GM23248 (cell line): ENCODE results near the gene RHO. TPM values are rescaled to one million over a fixed set of nuclear protein-coding genes. Genes with fewer than 3 reads are reported as not detected.
"Not testable (repeated sequence)": the region's sequence is repeated elsewhere in the genome, so short reads cannot be mapped to it uniquely, and the experiment has no call there.

Experiments
- DNase-seq: peaks from one replicate; pipeline ENCODE4 v3.0.0-alpha.2; 2015
- H2AFZ ChIP-seq: fragments of 200-600 bp; sonication (generic); 2 replicates; pipeline ENCODE4 v1.6.1; 2016; ENCODE audit warnings: antibody characterized with exemption
- H3F3A ChIP-seq: fragments of 200-600 bp; sonication (generic); 2 replicates; pipeline ENCODE4 v1.6.1; 2016; ENCODE audit warnings: mild to moderate bottlenecking, antibody characterized with exemption, mixed run types; ENCODE audit not compliant: insufficient read depth
- H3K27ac ChIP-seq: fragments of 200-600 bp; sonication (generic); 2 replicates; pipeline ENCODE4 v1.5.1; 2016; ENCODE audit warnings: mild to moderate bottlenecking
- H3K27me3 ChIP-seq: fragments of 200-600 bp; sonication (generic); replicated peaks from 2 replicates; pipeline ENCODE4 v1.6.1; 2016; ENCODE audit warnings: mild to moderate bottlenecking; ENCODE audit not compliant: insufficient read depth
- H3K36me3 ChIP-seq: fragments of 200-600 bp; sonication (generic); 2 replicates; pipeline ENCODE4 v1.6.1; 2016; ENCODE audit warnings: low read depth, mild to moderate bottlenecking
- H3K4me1 ChIP-seq: fragments of 200-600 bp; sonication (generic); 2 replicates; pipeline ENCODE4 v1.6.1; 2016; ENCODE audit warnings: mild to moderate bottlenecking; ENCODE audit not compliant: insufficient read depth
- H3K4me2 ChIP-seq: fragments of 200-600 bp; sonication (generic); one replicate; pipeline ENCODE4 v1.6.1; 2016; ENCODE audit warnings: mild to moderate bottlenecking; ENCODE audit not compliant: unreplicated experiment
- H3K4me3 ChIP-seq: fragments of 200-600 bp; sonication (generic); 2 replicates; pipeline ENCODE4 v1.5.1; 2016; ENCODE audit warnings: mild to moderate bottlenecking
- H3K79me2 ChIP-seq: fragments of 200-600 bp; sonication (generic); 2 replicates; pipeline ENCODE4 v1.6.1; 2016; ENCODE audit warnings: mild to moderate bottlenecking; ENCODE audit not compliant: insufficient read depth
- H3K9ac ChIP-seq: fragments of 200-600 bp; sonication (generic); 2 replicates; pipeline ENCODE4 v1.6.1; 2016; ENCODE audit warnings: mild to moderate bottlenecking
- H3K9me2 ChIP-seq: fragments of 200-600 bp; sonication (generic); 2 replicates; pipeline ENCODE4 v1.6.1; 2016; ENCODE audit warnings: mixed run types, mild to moderate bottlenecking, moderate library complexity; ENCODE audit not compliant: insufficient read depth
- H3K9me3 ChIP-seq: fragments of 200-600 bp; sonication (generic); one replicate; pipeline ENCODE4 v1.6.1; 2017; ENCODE audit warnings: low read depth
- H4K20me1 ChIP-seq: fragments of 200-600 bp; sonication (generic); 2 replicates; pipeline ENCODE4 v1.6.0; 2016; ENCODE audit not compliant: insufficient read depth
- EZH2 ChIP-seq: fragments of 200-600 bp; sonication (generic); IDR thresholded peaks from 2 replicates; pipeline ENCODE4 v1.6.1; 2018; ENCODE audit warnings: antibody characterized with exemption, mild to moderate bottlenecking; ENCODE audit not compliant: insufficient read depth, poor library complexity, severe bottlenecking
- EZH2phosphoT487 ChIP-seq: fragments of 200-600 bp; sonication (generic); IDR thresholded peaks from 2 replicates; pipeline ENCODE4 v1.6.1; 2018; ENCODE audit warnings: antibody characterized with exemption, moderate library complexity, mild to moderate bottlenecking, low read depth; ENCODE audit not compliant: insufficient read depth
- WGBS, 2 experiments: methylation state at CpG; one replicate each; pipeline ENCODE4 v1.1.6; 2015 to 2017; ENCODE audit warnings: low lambda C conversion rate in 2 of 2, low coverage in 1 of 2; ENCODE audit errors: missing lambda C conversion rate in 2 of 2; 5-methylcytosine and 5-hydroxymethylcytosine counted together
- in situ Hi-C: fragments of 300-500 bp; cut with MboI; formaldehyde crosslinking; loops from 2 replicates; pipeline ENCODE4 v1.15.0; 2020
- polyA plus RNA-seq: library from polyadenylated mRNA; unstranded; fragments of >200 nt; fragmentation: Nextera tagmentation; extraction: Ambion mirVana; gene quantifications from 2 replicates; pipeline ENCODE4 v1.2.1, GENCODE V29; 2016
- total RNA-seq: library from RNA; depleted of rRNA; stranded (reverse); fragments of >200 nt; shearing (Covaris generic); gene quantifications from 2 replicates; pipeline ENCODE4 v1.2.3, GENCODE V29; 2014

RHO gene
- total and polyA plus RNA-seq, 2 experiments from 2014 or later, result not detected

GRCh38 chr3:129498603-129499488 lies 29.6 kb upstream of the RHO start:
- not testable (repeated sequence) for H3K4me2 ChIP-seq, H3K27ac ChIP-seq, DNase-seq, H2AFZ ChIP-seq, H3K79me2 ChIP-seq, H3K9ac ChIP-seq, H3K36me3 ChIP-seq, H3K9me2 ChIP-seq, H3K9me3 ChIP-seq, H4K20me1 ChIP-seq, H3K27me3 ChIP-seq, H3K4me3 ChIP-seq
- Histone ChIP-seq H3F3A (peaks cover 17% of the 10 kb centered on the region), H3K4me1 (peaks cover 23% of the 10 kb centered on the region)
- 57 to 64% methylated on average over 8 of the region's 8 CpGs for WGBS, 2 experiments
- in situ Hi-C loops, result loop anchor here (10.0 to 25.0 kb wide), 2 partner anchors 106 to 313 kb away; partner anchors contain the start of gene PLXND1

- not testable (repeated sequence) for H3K9me3 ChIP-seq, H3K27me3 ChIP-seq, DNase-seq, H3K9me2 ChIP-seq, H3K36me3 ChIP-seq, H3F3A ChIP-seq, H3K4me3 ChIP-seq, H3K79me2 ChIP-seq, H3K4me2 ChIP-seq, H3K27ac ChIP-seq, H2AFZ ChIP-seq, H3K9ac ChIP-seq, H4K20me1 ChIP-seq
- 89 to 95% methylated on average over 12 to 13 of the region's 14 CpGs for WGBS, 2 experiments
- peaks cover 18% of the 10 kb centered on the region for H3K4me1 ChIP-seq
- in situ Hi-C loops, result loop anchor here (10.0 to 25.0 kb wide), 2 partner anchors 105 to 313 kb away; partner anchors contain the start of gene PLXND1
Observed at GRCh38 chr3:129499604-129500333, 28.7 kb upstream of the RHO start.

DNA sequence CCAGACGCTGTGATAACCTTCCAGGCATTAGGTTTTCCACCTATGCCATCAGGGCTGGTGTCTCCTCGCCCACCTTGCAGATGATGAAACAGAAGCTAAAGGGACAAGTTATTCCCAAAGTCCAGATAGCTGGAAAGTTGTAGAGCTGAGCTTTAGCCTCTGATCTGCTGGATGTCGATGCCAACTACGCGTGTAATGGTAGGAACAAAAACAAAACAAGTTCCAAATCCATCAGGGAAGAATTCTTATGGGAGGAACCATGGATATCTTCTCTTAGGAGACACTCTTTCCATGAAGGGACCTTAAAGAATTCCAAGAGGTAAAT lies 28.1 kb upstream of the RHO start:
- no peaks in the 10 kb centered on the region for H3K79me2 ChIP-seq
- in situ Hi-C loops, result no loop called here
- WGBS, 2 experiments, result 92% methylated on average over 5 of the region's 5 CpGs

GRCh38 chr3:129501630-129502029 lies 26.8 kb upstream of the RHO start:
- H3K27me3 ChIP-seq, result no peaks in the 10 kb centered on the region
- H3K4me1 ChIP-seq, result peaks cover 8% of the 10 kb centered on the region
- DNase-seq, result no peak
- no peaks in the 10 kb centered on the region for H4K20me1 ChIP-seq
- no peak overlapping the region for H2AFZ ChIP-seq
- no peak overlapping the region for H3K27ac ChIP-seq
- H3F3A ChIP-seq, result no peaks in the 10 kb centered on the region
- TF ChIP-seq EZH2 (no peak), EZH2phosphoT487 (no peak)
- H3K9ac ChIP-seq, result no peak overlapping the region
- H3K79me2 ChIP-seq, result no peaks in the 10 kb centered on the region
- no peaks in the 10 kb centered on the region for H3K9me3 ChIP-seq
- H3K9me2 ChIP-seq, result no peaks in the 10 kb centered on the region
- 93 to 97% methylated on average over 5 of the region's 5 CpGs for WGBS, 2 experiments
- H3K36me3 ChIP-seq, result no peaks in the 10 kb centered on the region; the same call in 1 of the 2 replicates
- in situ Hi-C loops, result no loop called here
- no peak overlapping the region for H3K4me3 ChIP-seq
- H3K4me2 ChIP-seq, result no peak overlapping the region

More for the DNA sequence above, 28.1 kb upstream of the RHO start:
- H3K27me3 ChIP-seq, result no peaks in the 10 kb centered on the region
- peaks cover 3% of the 10 kb centered on the region; the same call in 1 of the 2 replicates for H3F3A ChIP-seq
- no peaks in the 10 kb centered on the region for H4K20me1 ChIP-seq
- no peak overlapping the region for H3K4me3 ChIP-seq
- H3K27ac ChIP-seq, result no peak overlapping the region
- H3K9ac ChIP-seq, result no peak overlapping the region
- H2AFZ ChIP-seq, result no peak overlapping the region
- no peaks in the 10 kb centered on the region for H3K9me3 ChIP-seq
- TF ChIP-seq EZH2phosphoT487 (no peak), EZH2 (no peak)
- no peaks in the 10 kb centered on the region for H3K9me2 ChIP-seq
- no peak for DNase-seq
- H3K4me2 ChIP-seq, result no peak overlapping the region
- H3K4me1 ChIP-seq, result peaks cover 13% of the 10 kb centered on the region
- H3K36me3 ChIP-seq, result no peaks in the 10 kb centered on the region; the same call in 1 of the 2 replicates
